H1 (cell line): ENCODE data around the gene SYVN1. TPM values are rescaled to one million over a fixed set of nuclear protein-coding genes. Genes with fewer than 3 reads are reported as not detected.

Experiments
- CBX8 ChIP-seq: fragments of 300-800, 300-1000 bp; sonication (generic); IDR thresholded peaks from 2 replicates; pipeline ENCODE4 v1.7.1; 2016; ENCODE audit warnings: low read depth, low read length, borderline replicate concordance
- CHD7 ChIP-seq: fragments of 300-600 bp; sonication (generic); IDR thresholded peaks from 2 replicates; pipeline ENCODE4 v1.7.1; 2012; ENCODE audit warnings: low read length, moderate library complexity, mild to moderate bottlenecking, inconsistent platforms; ENCODE audit not compliant: insufficient replicate concordance
- CREB1 ChIP-seq: IDR thresholded peaks from 2 replicates; pipeline ENCODE4 v1.6.1; 2012; ENCODE audit warnings: inconsistent platforms
- CTBP2 ChIP-seq: IDR thresholded peaks from 2 replicates; pipeline ENCODE4 v1.7.0; 2011; ENCODE audit warnings: borderline replicate concordance, mild to moderate bottlenecking, moderate library complexity, mixed read lengths, low read length; ENCODE audit not compliant: insufficient read depth, insufficient read length
- EGR1 ChIP-seq: IDR thresholded peaks from 2 replicates; pipeline ENCODE4 v1.6.1; 2011; ENCODE audit warnings: low read depth, low read length, borderline replicate concordance
- FOSL1 ChIP-seq: IDR thresholded peaks from 2 replicates; pipeline ENCODE4 v1.6.1; 2011; ENCODE audit warnings: mild to moderate bottlenecking, low read depth, low read length, moderate library complexity; ENCODE audit not compliant: insufficient read depth
- JUND ChIP-seq: IDR thresholded peaks from 2 replicates; pipeline ENCODE4 v1.6.1; 2011; ENCODE audit warnings: mild to moderate bottlenecking, improper control_type of control experiment, low read length
- KDM4A ChIP-seq: IDR thresholded peaks from one replicate; pipeline ENCODE4 v1.7.1; 2012; ENCODE audit warnings: low read depth, mild to moderate bottlenecking, moderate library complexity, low read length, inconsistent platforms; ENCODE audit not compliant: severe bottlenecking
- POU5F1 ChIP-seq: IDR thresholded peaks from 2 replicates; pipeline ENCODE4 v1.6.1; 2011; ENCODE audit warnings: low read depth, mild to moderate bottlenecking, low read length, moderate library complexity
- SAP30 ChIP-seq: fragments of 300-600 bp; sonication (generic); IDR thresholded peaks from 2 replicates; pipeline ENCODE4 v1.7.1; 2012; ENCODE audit warnings: low read length, moderate library complexity, mild to moderate bottlenecking, inconsistent platforms; ENCODE audit not compliant: insufficient read depth, insufficient replicate concordance
- SP1 ChIP-seq: IDR thresholded peaks from 2 replicates; pipeline ENCODE4 v1.6.1; 2011; ENCODE audit warnings: low read depth, low read length
- polyA plus RNA-seq, 7 experiments: library from polyadenylated mRNA; depleted of rRNA in 3 of 7; stranded (reverse) in 5 of 7; unstranded in 2 of 7; fragments of >200 nt in 5 of 7; fragments of 200-250 nt in 2 of 7; gene quantifications; 1 replicate in 5 of 7; 2 replicates in 1 of 7; 4 replicates in 1 of 7; pipeline versions ENCODE4 v1.2.1 to v1.2.3, GENCODE V29; 2011 to 2013; ENCODE audit warnings: missing spikeins in 2 of 7, mixed read lengths in 2 of 7
- total RNA-seq: library from RNA; stranded (reverse); fragmentation: NEBNext Ultra II Directional; extraction: Animal tissue kit (Norgen Biotek cat#: 25700); gene quantifications from 2 replicates; pipeline ENCODE4 v1.2.1, GENCODE V29; 2021

SYVN1 gene
- total and polyA plus RNA-seq, 2 of the 8 experiments (the other 6 are each of a cell fraction or from before 2014, with no cell fraction given): 27.8 to 29.4 TPM

- TF ChIP-seq KDM4A: no peak
- TF ChIP-seq POU5F1: no peak
- no peak for TF ChIP-seq CREB1
- no peak for TF ChIP-seq CTBP2
- TF ChIP-seq CHD7: no peak
- TF ChIP-seq EGR1: no peak
- no peak for TF ChIP-seq SAP30
- TF ChIP-seq CBX8: no peak
- TF ChIP-seq FOSL1: no peak
- no peak for TF ChIP-seq SP1
- no peak for TF ChIP-seq JUND
Measured at GRCh38 chr11:65180877-65181568, 46.7 kb upstream of the SYVN1 start (continued).
